Limb (tissue), 2 donors: ENCODE data around the gene AJM1.
"Not testable (repeated sequence)": the region's sequence is repeated elsewhere in the genome, so short reads cannot be mapped to it uniquely, and the experiment has no call there.

Source experiments
- DNase-seq, 2 donors: peaks; one replicate each; pipeline ENCODE4 v3.0.0-alpha.2; 2016; ENCODE audit errors: extremely low spot score in 2 of 2

Gene AJM1

DNA sequence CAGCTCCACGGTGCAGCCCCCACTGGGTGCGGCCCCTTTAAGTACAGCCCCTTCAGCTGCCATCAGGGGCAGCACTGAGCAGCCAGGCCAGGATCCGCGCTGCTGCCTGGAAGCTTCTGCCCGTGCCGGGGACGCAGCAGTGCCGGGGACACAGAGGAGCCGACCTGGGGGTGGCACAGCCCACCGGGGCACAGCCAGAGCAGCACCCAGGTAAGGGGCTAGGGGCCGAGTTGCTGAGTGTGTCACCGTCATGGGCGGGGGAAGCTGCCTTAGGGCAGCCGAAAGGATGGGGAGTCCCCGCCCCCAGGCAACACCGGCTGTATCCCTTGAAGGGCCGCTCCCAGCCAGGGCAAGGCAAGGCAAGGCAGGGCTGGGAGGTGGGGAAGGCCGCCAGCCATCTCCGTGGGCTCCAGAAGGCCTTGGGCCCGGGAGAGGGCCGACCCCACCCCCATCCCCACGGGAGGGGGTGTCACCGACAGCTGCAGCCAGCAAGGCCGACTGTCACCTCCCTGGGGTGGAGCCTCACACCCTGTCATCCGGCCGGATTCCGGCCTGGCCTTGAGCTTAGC lies at the start of gene AJM1:
TSS of gene AJM1 (plus strand) at position 99 of the 569 bp plus-strand sequence. CDS start 1,937 bp downstream, outside the sequence.
- DNase-seq: peak; percentile 72 to 90

DNA sequence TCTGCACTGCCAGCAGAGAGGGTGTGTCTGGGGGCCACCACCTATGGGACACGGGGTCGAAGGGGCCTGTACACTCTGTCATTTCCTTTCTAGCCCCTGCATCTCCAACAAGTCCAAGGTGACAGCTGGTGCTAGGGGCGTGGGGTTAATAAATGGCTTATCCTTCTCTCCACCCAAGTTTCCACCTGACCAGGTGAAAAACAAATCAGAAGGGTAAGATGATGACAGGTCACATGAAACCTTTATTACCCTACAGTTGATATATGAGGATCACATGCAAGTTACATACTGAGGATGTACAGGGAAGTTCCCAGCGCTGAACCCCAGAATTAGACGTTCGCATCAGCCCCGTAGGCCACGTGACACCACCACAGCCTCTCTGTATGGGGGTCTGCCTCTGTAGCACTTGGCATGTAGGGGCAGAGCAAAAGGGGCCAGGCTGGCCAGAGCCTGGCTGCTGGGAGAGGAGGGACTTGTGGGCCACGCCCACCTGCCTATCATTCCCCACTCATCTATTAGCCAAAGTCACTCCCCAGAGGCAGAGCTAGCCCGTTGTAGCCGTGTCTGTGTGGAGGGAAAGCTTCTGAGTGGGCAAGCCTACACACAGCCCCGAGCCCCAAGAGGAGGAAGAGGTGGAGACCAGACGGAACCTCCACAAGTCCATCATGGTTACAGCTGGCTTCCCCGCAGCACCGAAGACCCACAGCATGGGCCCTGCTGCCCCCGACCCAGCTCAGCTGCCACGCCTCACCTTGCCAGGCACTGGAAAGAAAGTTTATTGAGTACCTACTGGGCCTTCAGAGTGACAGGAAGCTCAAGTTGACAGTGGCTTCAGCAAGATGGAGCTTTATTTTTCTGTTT lies 49.0 kb upstream of the AJM1 start:
- DNase-seq: no peak

DNA sequence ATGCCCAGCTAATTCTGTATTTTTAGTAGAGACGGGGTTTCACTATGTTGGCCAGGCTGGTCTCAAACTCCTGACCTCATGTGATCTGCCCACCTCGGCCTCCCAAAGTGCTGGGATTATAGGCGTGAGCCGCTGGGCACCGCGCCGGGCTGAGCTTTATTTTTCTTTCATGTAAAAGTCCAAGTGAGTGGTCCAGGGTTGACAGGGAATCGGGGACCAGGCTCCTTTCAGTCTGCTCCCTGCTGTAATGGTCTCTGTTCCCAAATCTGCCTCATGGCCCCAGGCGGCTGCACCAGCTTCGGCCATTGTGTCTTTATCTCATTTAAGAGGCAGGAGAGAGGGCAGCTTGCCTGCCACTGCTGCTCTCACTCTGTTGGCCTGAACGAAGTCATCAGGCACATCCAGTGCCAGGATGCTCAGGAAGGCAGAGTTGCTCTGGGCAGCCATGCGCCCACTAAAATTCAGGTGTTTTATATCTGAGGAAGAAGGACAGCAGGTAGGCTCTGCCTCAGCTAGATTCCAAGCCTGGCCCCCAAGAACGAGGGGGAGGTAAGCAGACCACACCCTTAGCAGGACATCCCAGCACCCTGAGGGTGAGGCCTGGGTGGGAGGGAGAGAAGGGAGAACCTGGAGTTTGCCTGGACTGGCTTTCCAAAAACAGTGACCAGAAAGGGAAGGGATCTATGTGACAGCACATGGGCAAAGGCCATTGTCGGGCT lies 47.8 kb upstream of the AJM1 start:
- DNase-seq: no peak

DNA sequence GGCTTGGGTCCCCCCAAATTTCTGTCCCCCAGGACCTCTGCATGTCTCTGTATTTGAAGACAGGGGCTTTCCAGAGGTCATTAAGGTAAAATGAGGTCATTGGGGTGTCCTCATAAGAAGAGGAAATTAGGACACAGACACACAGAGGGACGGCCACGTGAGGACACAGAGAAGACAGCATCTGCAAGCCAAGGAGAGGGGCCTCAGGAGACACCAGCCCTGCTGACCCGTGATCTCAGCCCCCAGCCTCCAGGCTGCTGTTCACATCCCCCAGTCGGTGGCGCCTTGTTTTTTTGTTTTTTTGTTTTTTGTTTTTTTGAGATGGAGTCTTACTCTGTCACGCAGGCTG lies 47.3 kb upstream of the AJM1 start:
- no peak for DNase-seq

DNA sequence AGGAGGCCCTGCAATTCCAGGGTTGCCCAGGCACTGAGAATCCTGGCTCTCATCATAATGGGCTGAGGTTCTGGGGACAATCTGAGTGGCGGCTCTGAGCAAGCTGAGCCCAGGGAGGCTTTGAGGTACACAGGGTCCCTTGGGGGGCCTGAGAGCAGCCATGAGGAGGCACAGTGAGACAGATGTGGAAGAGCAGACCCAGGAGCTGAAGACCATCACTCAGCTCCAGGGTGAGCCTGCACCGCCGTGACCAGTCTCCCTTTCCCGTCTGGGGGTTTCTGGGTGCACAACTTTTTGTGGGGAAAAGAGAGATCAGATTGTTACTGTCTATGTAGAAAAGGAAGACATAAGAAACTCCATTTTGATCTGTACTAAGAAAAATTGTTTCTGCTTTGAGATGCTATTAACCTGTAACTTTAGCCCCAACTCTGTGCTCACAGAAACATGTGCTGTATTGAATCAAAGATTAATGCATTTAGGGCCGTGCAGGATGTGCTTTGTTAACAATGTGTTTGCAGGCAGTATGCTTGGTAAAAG lies 46.0 kb upstream of the AJM1 start, which contains the start of gene CCDC183:
TSS of gene CCDC183 (plus strand) at position 101 of the 537 bp plus-strand sequence. CDS start at position 161, 60 bp downstream.
- DNase-seq: no peak

DNA sequence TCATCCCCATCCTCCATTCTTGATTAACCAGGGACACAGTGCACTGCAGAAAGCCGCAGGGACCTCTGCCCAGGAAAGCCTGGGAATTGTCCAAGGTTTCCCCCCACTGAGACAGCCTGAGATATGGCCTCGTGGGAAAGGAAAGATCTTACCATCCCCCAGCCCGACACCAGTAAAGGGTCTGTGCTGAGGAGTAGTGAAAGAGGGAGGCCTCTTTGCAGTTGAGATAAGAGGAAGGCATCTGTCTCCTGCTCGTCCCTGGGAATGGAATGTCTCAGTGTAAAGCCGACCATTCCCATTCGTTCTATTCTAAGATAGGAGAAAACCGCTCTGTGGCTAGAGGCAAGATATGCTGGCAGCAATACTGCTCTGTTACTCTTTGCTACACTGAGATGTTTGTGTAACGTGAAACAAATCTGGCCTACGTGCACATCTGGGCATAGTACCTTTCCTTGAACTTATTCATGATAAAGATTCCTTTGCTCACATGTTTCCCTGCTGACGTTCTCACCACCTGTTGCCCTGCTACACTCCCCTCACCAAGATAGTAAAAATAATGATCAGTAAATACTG lies 45.4 kb upstream of the AJM1 start:
- not testable (repeated sequence) for DNase-seq

DNA sequence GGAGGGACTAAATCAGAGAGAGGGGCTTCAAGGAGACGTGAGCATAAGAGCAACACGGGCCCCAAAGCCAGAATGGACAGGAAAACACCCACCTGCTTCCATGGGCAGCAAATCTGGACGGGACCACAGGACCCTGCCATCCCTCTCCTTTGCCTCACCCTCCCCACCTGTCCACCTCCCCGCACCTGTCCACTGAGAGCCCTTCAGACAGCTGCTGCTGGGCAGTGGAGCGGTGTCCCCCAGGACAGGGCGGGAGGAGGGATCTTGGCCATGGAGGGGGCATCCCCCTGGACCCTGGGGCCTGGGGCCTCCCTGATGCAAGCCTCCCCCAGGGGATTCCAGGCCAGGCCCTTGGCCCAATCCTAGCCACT lies 43.6 kb upstream of the AJM1 start:
- no peak for DNase-seq

DNA sequence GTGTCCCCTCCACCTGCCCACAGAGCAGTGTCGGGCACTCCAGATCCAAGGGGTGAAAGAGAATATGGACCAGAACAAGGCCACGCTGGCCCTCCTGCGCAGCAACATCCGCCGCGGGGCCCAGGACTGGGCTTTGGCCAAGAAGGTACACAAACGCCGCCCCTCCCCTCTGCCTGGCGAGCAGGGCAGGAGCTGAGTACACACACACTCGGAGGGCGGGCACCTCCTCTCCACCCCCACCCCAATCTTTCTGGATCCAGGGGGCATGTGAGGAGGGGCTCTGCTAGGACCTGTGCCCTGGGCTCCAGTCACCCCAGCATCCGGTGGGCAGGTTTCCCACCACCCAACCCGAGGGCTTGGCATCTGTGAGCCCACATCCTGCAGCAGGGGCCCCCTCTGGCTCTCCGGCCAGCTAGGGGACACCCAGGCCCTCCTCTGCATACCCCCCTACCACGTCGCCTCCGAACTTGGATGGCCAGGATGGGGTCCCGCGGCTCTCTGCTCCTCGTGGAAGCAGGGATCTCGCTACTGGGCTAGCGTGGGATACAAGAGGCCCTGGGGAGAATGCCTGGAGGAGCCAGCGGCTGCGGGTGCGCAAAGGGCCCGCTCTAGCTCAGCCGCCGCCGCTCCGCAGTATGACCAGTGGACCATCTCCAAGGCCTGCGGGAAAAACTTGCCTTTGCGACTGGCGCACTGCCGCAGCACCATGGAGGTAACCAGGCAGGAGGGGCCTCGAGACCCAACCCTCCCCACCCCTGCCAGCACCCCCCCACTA lies 43.0 kb upstream of the AJM1 start:
- DNase-seq: no peak

DNA sequence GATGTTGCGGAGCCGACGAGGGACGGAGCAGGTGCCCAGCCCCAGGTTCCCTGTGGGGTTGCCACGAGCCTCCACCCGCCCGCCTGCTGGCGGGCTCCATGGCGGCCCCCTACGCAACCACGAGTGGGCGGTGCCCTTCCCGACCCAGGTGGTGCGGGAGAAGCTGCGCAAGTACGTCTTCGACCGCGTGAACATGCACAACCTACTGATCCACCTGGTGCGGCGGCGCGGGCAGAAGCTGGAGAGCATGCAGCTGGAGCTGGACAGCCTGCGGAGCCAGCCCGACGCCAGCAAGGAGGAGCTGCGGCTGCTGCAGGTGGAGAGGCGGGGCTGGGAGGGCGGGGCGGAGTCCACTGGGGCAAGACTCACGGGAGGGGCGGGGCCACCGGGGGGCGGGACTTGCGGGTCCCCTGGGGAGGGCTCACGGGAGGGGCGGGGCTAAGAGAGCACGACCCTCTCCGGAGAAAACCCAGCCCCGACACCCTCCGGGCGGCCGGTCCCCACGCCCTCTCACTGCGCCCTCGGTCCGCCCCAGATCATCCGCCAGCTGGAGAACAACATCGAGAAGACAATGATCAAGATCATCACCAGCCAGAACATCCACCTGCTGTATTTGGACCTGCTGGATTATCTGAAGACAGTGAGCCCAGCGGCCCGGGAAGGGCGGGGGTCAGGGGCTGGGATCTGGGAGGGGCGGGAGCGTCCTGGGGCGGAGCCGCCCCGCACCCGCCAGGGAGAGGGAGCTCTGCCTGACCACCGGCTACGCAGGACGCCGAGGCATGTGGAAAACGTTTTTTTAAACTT lies 42.2 kb upstream of the AJM1 start:
- DNase-seq: peak in 1 of 2 donors; percentile 88

DNA sequence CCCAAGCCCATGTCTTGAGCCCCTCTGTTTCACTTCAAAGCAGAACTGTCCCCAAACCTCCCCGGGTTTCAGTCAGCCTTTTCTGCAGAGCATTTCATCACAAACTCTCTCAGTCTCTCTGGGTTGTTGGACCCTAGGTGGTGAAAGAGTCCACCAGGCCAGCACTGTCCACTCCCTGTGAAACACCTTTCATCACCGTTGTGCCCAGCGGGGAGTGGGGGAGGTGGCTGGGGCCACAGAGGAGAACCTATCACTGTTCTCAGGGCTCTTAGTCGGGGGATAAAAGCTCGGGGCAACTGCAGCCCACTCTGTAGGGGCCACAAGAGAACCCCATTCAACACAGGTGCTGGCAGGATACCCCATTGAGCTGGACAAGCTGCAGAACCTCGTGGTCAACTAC lies 40.0 kb upstream of the AJM1 start:
- no peak for DNase-seq

DNA sequence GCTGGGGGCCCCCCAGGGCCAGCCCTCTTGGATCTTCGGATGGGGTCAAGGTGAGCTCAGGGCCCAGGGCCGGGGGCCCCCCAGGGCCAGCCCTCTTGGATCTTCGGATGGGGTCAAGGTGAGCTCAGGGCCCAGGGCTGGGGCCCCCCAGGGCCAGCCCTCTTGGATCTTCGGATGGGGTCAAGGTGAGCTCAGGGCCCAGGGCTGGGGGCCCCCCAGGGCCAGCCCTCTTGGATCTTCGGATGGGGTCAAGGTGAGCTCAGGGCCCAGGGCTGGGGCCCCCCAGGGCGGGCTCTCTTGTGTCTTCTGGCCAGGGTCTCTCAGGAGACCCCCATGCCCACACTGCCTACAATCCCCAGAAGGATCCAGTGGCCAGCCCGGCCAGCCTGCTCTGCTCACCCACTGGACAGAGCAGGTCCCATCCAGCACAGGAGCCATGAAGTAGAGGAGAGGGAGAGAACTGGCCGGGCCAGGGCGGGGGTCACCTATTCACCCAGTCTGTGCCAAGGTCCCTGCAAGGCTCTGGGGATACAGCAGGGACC lies 39.2 kb upstream of the AJM1 start:
- not testable (repeated sequence) for DNase-seq

DNA sequence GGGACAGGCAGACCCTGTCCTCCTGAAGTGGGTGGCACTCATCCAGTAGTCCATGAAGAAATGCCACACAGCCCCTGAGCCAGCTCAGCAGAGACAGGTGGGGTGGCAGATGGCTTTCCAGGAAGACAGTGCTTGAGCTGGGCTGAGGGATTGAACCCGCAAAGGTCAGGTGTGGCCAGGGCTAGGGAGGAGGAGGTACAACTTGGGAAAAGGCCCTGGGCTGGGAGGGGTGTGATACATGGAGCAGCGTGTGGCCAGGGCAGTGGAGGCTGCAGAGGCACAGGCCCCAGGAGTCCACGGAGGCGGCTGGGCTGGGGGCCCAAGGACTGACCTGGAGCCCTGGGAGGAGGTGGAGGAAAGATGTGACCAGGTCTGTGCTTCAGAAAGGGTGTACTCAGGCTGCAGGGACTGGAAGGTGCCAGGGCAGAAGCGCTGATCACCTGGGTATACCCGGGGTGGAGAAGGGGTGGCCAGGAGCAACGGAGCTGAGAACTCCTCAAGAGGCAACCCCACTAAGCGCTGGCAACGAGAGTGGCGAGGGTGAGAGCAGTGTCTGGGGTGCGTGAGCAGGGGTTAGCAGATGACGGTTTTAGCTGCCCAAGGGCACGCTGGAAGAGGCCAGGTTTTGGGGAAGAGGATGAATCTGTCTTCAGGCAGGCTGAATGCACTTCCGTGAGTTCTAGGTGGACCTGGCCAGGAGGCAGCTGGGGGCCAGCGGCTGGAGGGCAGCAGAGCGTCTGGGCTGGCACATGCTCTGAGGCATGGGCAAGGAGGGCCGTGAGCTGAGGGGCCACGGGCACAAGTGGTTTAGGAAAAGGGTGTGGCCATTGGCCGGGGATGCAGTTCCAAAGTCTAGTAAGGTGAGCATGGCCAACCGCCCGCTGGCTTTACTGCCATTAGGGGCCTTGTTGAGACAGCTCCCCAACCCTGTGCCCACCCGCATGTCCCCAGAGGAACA lies 38.4 kb upstream of the AJM1 start:
- no peak for DNase-seq

DNA sequence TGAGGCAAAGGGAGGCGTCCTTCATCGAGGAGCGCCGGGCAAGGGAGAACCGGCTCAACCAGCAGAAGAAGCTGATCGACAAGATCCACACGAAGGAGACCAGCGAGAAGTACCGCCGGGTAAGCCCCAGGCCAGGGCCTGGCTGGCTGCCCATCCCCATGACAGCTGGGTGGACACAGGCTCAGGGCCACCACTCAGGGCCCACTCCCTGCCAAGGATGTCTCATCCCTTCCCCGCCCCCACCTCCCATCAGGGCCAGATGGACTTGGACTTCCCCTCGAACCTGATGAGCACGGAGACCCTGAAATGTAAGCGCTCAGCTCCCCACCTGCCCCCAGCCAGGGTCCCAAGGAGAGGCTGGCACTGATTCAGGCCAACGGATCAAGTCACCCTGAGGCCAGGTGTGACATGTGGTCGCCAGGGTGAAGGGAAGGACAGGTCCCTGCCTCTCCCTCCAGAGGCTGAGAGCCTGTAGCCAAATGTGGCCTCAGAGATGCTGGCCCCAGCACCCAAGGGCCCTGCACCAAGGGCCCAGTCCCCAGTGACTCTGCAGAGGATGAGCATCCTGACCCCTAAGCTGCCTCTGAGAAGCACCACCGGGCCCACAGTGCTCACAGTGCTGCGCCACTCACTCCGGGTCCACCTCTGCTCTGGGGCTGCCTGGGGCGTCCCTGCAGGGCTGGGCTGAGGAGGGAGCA lies 37.6 kb upstream of the AJM1 start:
- DNase-seq: no peak

DNA sequence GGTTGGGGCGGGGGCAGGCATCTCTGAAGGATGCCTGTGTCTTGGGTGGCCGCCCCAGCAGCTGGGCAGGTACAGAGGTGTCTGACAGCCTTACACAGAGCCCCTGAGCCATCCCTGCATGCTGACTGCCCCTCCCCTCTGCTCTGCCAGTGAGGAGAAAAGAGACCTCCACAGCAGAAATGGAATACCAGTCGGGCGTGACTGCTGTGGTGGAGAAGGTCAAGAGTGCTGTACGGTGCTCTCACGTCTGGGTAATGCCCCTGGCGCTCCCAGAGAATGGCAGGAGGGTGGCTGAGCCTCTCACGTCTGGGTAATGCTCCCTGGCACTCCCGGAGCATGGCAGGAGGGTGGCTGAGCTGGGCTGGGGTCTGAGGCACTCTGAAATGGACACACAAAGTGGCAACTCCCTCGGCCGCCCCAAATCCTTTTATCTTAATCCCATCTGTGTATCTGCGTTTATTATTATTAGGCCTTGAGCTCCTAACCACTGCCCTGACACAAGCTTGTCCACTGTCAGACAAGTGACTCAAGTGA lies 37.0 kb upstream of the AJM1 start:
- DNase-seq: peak in 1 of 2 donors; percentile 25

DNA sequence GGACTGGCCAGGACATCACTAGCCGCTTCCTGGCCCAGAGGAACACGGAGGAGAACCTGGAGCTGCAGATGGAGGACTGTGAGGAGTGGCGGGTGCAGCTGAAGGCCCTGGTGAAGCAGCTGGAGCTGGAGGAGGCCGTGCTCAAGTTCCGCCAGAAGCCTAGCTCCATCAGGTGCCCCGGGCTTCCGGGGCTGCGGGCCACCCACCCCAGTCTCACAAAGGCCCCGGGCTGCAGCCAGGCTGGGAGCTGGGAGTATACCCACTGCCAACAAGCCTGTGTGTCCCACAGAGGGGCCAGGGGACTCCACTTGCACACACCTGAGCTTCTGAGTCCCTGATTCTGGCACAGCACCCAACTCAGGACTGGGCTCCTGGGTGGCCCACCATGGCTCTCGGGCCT lies 36.2 kb upstream of the AJM1 start:
- DNase-seq: peak in 1 of 2 donors; percentile 32

DNA sequence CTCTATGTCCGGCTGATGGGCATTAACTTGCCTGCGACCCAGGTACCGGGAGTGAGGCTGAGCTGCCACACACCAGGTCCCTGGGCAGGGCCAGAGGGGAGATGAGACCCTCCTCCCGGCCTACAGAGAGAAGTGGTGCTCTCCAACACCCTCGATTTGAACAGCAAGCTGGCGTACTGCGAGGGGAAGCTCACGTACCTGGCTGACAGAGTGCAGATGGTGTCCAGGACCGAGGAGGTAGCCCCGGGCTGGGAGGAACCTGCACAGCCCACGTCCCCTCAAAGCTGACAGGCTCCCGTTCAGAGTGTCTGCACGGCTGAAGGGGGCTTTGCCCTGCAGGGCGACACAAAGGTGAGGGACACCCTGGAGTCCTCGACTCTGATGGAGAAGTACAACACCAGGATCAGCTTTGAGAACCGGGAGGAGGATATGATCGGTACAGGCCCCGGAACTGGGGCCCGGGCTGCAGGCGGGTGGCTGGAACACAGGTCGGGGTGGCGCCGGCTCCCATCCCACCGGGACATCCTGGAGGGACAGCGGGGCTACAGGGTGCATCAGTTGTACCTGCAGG lies 35.6 kb upstream of the AJM1 start:
- DNase-seq: peak in 1 of 2 donors; percentile 23

DNA sequence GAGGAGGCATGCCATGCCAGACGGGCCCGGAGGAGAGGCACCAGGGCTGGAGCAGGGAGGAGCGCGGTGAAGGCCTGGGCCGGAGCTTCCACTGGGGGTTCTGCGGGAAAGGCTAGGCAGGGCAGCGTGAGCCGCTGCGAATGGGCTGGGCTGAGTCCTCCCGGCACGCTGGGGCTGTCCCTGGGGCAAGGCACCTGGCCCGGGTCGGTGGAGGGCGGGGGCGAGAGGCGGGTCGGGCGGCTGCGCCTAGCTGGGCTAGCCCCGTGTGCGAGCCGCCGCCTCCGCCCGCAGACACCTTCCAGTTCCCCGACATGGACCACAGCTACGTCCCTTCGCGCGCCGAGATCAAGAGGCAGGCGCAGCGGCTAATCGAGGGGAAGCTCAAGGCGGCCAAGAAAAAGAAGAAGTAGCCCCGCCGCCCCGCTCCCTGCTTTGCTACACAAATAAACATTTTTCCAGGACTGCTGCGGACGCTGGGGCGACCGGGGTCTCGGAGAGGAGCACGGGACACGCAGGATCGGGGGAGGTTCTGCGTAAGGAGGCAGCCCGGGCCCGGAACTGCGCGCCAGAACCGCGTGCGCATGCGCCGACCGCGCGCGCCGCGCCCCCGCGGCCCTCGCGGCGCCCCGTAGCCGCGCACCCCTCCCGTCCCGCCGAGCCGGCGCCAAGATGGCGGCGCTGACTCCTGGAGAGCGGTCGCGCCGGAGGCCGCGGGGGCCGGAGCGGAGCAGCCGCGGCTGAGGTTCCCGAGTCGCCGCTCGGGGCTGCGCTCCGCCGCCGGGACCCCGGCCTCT lies 34.8 kb upstream of the AJM1 start, which contains the start of gene RABL6:
TSS of gene RABL6 (plus strand) at position 668 of the 794 bp plus-strand sequence. CDS start 249 bp downstream, outside the sequence.
- DNase-seq: peak; percentile 78 to 90
